Activated T-helper 17 cell treated with anti-CD3 and anti-CD28 coated beads, Interleukin-2, amount 50 U/mL, for 72 hours (primary cell): ENCODE data around the gene ZNF575. TPM values are rescaled to one million over a fixed set of nuclear protein-coding genes. Genes with fewer than 3 reads are reported as not detected.
"Not testable (repeated sequence)": the region's sequence is repeated elsewhere in the genome, so short reads cannot be mapped to it uniquely, and the experiment has no call there.

Experiments used
- ATAC-seq: fragments of 150-1000 bp; cut with Tn5 transposase; replicated peaks from 2 replicates; pipeline ENCODE4 v1.10.0; 2021; ENCODE audit warnings: mild to moderate bottlenecking, moderate library complexity
- H3K27ac Mint-ChIP-seq: one replicate; pipeline ENCODE4 v1.8.0; 2022; ENCODE audit warnings: mixed read lengths
- H3K27me3 Mint-ChIP-seq: one replicate; pipeline ENCODE4 v1.8.0; 2022; ENCODE audit warnings: mixed read lengths
- H3K36me3 Mint-ChIP-seq: one replicate; pipeline ENCODE4 v1.8.0; 2022; ENCODE audit warnings: low read depth, mild to moderate bottlenecking, mixed read lengths
- H3K4me1 Mint-ChIP-seq: one replicate; pipeline ENCODE4 v1.8.0; 2022; ENCODE audit warnings: mixed read lengths
- H3K4me3 Mint-ChIP-seq: one replicate; pipeline ENCODE4 v1.8.0; 2022; ENCODE audit warnings: mild to moderate bottlenecking, mixed read lengths
- H3K9me3 Mint-ChIP-seq: one replicate; pipeline ENCODE4 v1.8.0; 2022; ENCODE audit warnings: mixed read lengths
- total RNA-seq, 2 donors: library from RNA; stranded (reverse); gene quantifications; one replicate each; pipeline ENCODE4 v1.2.3, GENCODE V29; 2022

The ZNF575 gene
- total RNA-seq, 2 donors from 2014 or later = 0.86 to 1.7 TPM

- Mint-ChIP-seq H3K4me1 (peaks cover 19% of the 10 kb centered on the region), H3K27me3 (no peaks in the 10 kb centered on the region), H3K9me3 (no peaks in the 10 kb centered on the region), H3K4me3 (peak overlapping the region; percentile 94), H3K27ac (peak overlapping the region; percentile 87), H3K36me3 (peaks cover 45% of the 10 kb centered on the region)
- ATAC-seq = peak; percentile 97
These were observed 29.2 kb upstream of the ZNF575 start for GRCh38 chr19:43503501-43504425.

- no peaks in the 10 kb centered on the region for H3K9me3 Mint-ChIP-seq
- H3K36me3 Mint-ChIP-seq = peaks cover 54% of the 10 kb centered on the region
- H3K27ac Mint-ChIP-seq = peak within 1 kb of the TSS; percentile 87
- H3K4me3 Mint-ChIP-seq = peak within 1 kb of the TSS; percentile 94
- peak; percentile 40 for ATAC-seq
- no peaks in the 10 kb centered on the region for H3K27me3 Mint-ChIP-seq
- peaks cover 16% of the 10 kb centered on the region for H3K4me1 Mint-ChIP-seq
These were observed 28.4 kb upstream of the ZNF575 start, which contains the start of gene PHLDB3 for GRCh38 chr19:43504426-43505185. Gene PHLDB3 (minus strand): TSS chr19:43504746. CDS start chr19:43504118, 628 bp downstream.

- Mint-ChIP-seq H3K27me3 (no peaks in the 10 kb centered on the region), H3K4me3 (peak overlapping the region; percentile 94), H3K9me3 (no peaks in the 10 kb centered on the region), H3K36me3 (peaks cover 59% of the 10 kb centered on the region), H3K27ac (peak overlapping the region; percentile 87), H3K4me1 (peaks cover 16% of the 10 kb centered on the region)
- no peak for ATAC-seq
These were observed 27.9 kb upstream of the ZNF575 start for GRCh38 chr19:43505186-43505456.

- H3K9me3 Mint-ChIP-seq = no peaks in the 10 kb centered on the region
- peak overlapping the region; percentile 94 for H3K4me3 Mint-ChIP-seq
- H3K27ac Mint-ChIP-seq = peak overlapping the region; percentile 56
- no peak for ATAC-seq
- no peaks in the 10 kb centered on the region for H3K27me3 Mint-ChIP-seq
- H3K4me1 Mint-ChIP-seq = peaks cover 16% of the 10 kb centered on the region
- H3K36me3 Mint-ChIP-seq = peaks cover 64% of the 10 kb centered on the region
These were observed 27.0 kb upstream of the ZNF575 start for GRCh38 chr19:43505941-43506340.

GRCh38 chr19:43506629-43507028, 26.4 kb upstream of the ZNF575 start:
- H3K27ac Mint-ChIP-seq = peak overlapping the region; percentile 56
- H3K9me3 Mint-ChIP-seq = no peaks in the 10 kb centered on the region
- no peaks in the 10 kb centered on the region for H3K27me3 Mint-ChIP-seq
- no peak for ATAC-seq
- H3K4me3 Mint-ChIP-seq = no peak overlapping the region
- H3K4me1 Mint-ChIP-seq = peaks cover 16% of the 10 kb centered on the region
- H3K36me3 Mint-ChIP-seq = peaks cover 67% of the 10 kb centered on the region

GRCh38 chr19:43507880-43508279, 25.1 kb upstream of the ZNF575 start:
- no peak overlapping the region for H3K4me3 Mint-ChIP-seq
- no peaks in the 10 kb centered on the region for H3K9me3 Mint-ChIP-seq
- peaks cover 13% of the 10 kb centered on the region for H3K4me1 Mint-ChIP-seq
- ATAC-seq = no peak
- peak overlapping the region; percentile 50 for H3K27ac Mint-ChIP-seq
- H3K27me3 Mint-ChIP-seq = no peaks in the 10 kb centered on the region
- peaks cover 70% of the 10 kb centered on the region for H3K36me3 Mint-ChIP-seq

GRCh38 chr19:43510713-43511112, 22.3 kb upstream of the ZNF575 start:
- Mint-ChIP-seq H3K36me3 (peaks cover 64% of the 10 kb centered on the region), H3K9me3 (no peaks in the 10 kb centered on the region), H3K4me1 (no peaks in the 10 kb centered on the region), H3K27me3 (no peaks in the 10 kb centered on the region), H3K4me3 (no peak overlapping the region), H3K27ac (no peak overlapping the region)
- ATAC-seq = no peak

GRCh38 chr19:43511324-43511723, 21.7 kb upstream of the ZNF575 start:
- no peaks in the 10 kb centered on the region for H3K27me3 Mint-ChIP-seq
- ATAC-seq = no peak
- H3K27ac Mint-ChIP-seq = no peak overlapping the region
- no peaks in the 10 kb centered on the region for H3K9me3 Mint-ChIP-seq
- H3K4me1 Mint-ChIP-seq = no peaks in the 10 kb centered on the region
- peaks cover 62% of the 10 kb centered on the region for H3K36me3 Mint-ChIP-seq
- no peak overlapping the region for H3K4me3 Mint-ChIP-seq

GRCh38 chr19:43512399-43512798, 20.6 kb upstream of the ZNF575 start:
- peaks cover 65% of the 10 kb centered on the region for H3K36me3 Mint-ChIP-seq
- H3K4me1 Mint-ChIP-seq, ATAC-seq, H3K4me3 Mint-ChIP-seq, H3K9me3 Mint-ChIP-seq, H3K27me3 Mint-ChIP-seq, H3K27ac Mint-ChIP-seq: not testable (repeated sequence)

GRCh38 chr19:43518051-43518450, 14.9 kb upstream of the ZNF575 start:
- Mint-ChIP-seq H3K27me3 (no peaks in the 10 kb centered on the region), H3K4me1 (peaks cover 6% of the 10 kb centered on the region), H3K9me3 (no peaks in the 10 kb centered on the region), H3K4me3 (no peak overlapping the region), H3K27ac (no peak overlapping the region), H3K36me3 (peaks cover 44% of the 10 kb centered on the region)
- ATAC-seq = no peak

- H3K9me3 Mint-ChIP-seq = no peaks in the 10 kb centered on the region
- peaks cover 48% of the 10 kb centered on the region for H3K36me3 Mint-ChIP-seq
- no peak overlapping the region for H3K27ac Mint-ChIP-seq
- ATAC-seq = peak; percentile 99
- no peaks in the 10 kb centered on the region for H3K27me3 Mint-ChIP-seq
- peak overlapping the region; percentile 5 for H3K4me3 Mint-ChIP-seq
- peaks cover 6% of the 10 kb centered on the region for H3K4me1 Mint-ChIP-seq
These were observed 13.4 kb upstream of the ZNF575 start for GRCh38 chr19:43519436-43520088.

- Mint-ChIP-seq H3K27ac (no peak overlapping the region), H3K4me3 (no peak overlapping the region)
These were observed 10.1 kb upstream of the ZNF575 start for GRCh38 chr19:43522929-43523328.

GRCh38 chr19:43523696-43524095, 9.3 kb upstream of the ZNF575 start:
- not testable (repeated sequence) for H3K27ac Mint-ChIP-seq, H3K4me3 Mint-ChIP-seq, H3K9me3 Mint-ChIP-seq, ATAC-seq, H3K27me3 Mint-ChIP-seq
- peaks cover 43% of the 10 kb centered on the region for H3K36me3 Mint-ChIP-seq
- H3K4me1 Mint-ChIP-seq = peaks cover 13% of the 10 kb centered on the region

More at GRCh38 chr19:43522929-43523328, 10.1 kb upstream of the ZNF575 start:
- Mint-ChIP-seq H3K27me3 (no peaks in the 10 kb centered on the region), H3K36me3 (peaks cover 48% of the 10 kb centered on the region), H3K9me3 (no peaks in the 10 kb centered on the region), H3K4me1 (peaks cover 13% of the 10 kb centered on the region)
- no peak for ATAC-seq
